ENCODE data around the gene TTYH3. TPM values are rescaled to one million over a fixed set of nuclear protein-coding genes. Genes with fewer than 3 reads are reported as not detected.

Gene TTYH3
- total RNA-seq, 3 donors from 2014 or later (not counting 1 experiment from before 2014, with no cell fraction given): 38.3 to 47.1 (median 42.4) TPM

DNA sequence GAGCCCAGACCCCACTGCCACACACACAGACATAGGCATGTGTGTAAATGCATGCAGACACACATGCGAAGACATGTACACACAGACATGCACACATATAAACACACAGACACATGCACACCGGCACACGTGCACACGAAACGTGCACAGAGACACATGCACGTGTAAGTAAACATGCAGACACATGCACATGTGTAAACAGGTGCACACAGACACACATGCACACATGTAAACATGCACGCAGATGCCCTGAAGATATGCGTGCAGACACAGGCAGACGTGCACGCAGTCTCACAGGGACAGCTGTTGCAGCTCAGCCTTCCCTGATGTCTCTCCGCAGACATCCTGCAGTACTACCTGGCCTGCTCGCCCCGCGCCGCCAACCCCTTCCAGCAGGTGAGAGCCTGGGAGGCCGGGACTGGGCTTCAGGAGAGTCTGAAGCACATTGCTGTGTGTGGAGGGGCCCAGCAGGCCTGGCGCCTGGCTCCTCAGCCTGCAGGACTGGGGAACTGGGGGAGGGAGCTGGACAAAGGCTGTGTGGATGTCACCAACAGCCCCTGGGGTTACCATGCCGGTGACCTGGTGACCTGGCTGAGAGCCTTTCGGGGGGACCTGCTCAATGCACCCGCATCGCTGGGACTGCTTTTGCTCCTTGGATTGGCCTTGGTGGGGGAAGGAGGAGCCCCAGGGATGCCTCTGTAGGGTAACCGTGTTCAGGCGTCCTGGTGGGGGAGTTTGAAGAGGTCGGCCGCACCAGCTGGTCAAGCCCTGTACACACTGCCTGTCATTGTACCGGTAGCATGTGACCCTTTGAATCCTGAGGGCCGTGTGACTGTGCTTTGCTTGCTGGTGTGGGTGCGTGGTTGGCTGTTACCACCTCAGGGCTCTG, 20.3 kb downstream of the TTYH3 start:
- H3K27ac ChIP-seq (ENCODE audit: low read length): no peak overlapping the region
- H3K27me3 Mint-ChIP-seq (ENCODE audit: low read depth in 2 of 2): no peaks in the 10 kb centered on the region
- WGBS (ENCODE audit: insufficient coverage): 87% methylated on average over 28 of the region's 28 CpGs
- H3K9me3 Mint-ChIP-seq: no peaks in the 10 kb centered on the region
- no peak for ATAC-seq
- H3K9me3 ChIP-seq (ENCODE audit: control insufficient read depth, insufficient read depth, low read length): no peaks in the 10 kb centered on the region
- DNase-seq: no peak
- TF ChIP-seq, protein P1, sequence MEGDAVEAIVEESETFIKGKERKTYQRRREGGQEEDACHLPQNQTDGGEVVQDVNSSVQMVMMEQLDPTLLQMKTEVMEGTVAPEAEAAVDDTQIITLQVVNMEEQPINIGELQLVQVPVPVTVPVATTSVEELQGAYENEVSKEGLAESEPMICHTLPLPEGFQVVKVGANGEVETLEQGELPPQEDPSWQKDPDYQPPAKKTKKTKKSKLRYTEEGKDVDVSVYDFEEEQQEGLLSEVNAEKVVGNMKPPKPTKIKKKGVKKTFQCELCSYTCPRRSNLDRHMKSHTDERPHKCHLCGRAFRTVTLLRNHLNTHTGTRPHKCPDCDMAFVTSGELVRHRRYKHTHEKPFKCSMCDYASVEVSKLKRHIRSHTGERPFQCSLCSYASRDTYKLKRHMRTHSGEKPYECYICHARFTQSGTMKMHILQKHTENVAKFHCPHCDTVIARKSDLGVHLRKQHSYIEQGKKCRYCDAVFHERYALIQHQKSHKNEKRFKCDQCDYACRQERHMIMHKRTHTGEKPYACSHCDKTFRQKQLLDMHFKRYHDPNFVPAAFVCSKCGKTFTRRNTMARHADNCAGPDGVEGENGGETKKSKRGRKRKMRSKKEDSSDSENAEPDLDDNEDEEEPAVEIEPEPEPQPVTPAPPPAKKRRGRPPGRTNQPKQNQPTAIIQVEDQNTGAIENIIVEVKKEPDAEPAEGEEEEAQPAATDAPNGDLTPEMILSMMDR (IDR thresholded peaks at IDR 0.05): no peak
- H3K36me3 ChIP-seq (ENCODE audit: control insufficient read depth, insufficient read depth, low read length): peaks cover 2% of the 10 kb centered on the region
- intact Hi-C loops (cut with micrococcal nuclease): no loop called here
- no peak overlapping the region for H3K4me3 ChIP-seq (ENCODE audit: low read length)
- peaks cover 0 to 19% of the 10 kb centered on the region in 2 donors for H3K4me1 Mint-ChIP-seq
- no peaks in the 10 kb centered on the region for H3K36me3 Mint-ChIP-seq
- no peaks in the 10 kb centered on the region for H3K4me1 ChIP-seq (ENCODE audit: control insufficient read depth, insufficient read depth, low read length)
- no peaks in the 10 kb centered on the region for H3K27me3 ChIP-seq (ENCODE audit: control insufficient read depth, insufficient read depth, low read length)
- no peak overlapping the region for H3K4me3 Mint-ChIP-seq
- H3K27ac Mint-ChIP-seq: no peak overlapping the region

- no peaks in the 10 kb centered on the region for H3K4me1 ChIP-seq (ENCODE audit: control insufficient read depth, insufficient read depth, low read length)
- intact Hi-C loops (cut with micrococcal nuclease): no loop called here
- Mint-ChIP-seq H3K4me3 (no peak overlapping the region), H3K4me1 (peaks cover 0 to 24% of the 10 kb centered on the region in 2 donors), H3K27ac (no peak overlapping the region), H3K27me3 (ENCODE audit: low read depth in 2 of 2) (no peaks in the 10 kb centered on the region), H3K36me3 (no peaks in the 10 kb centered on the region), H3K9me3 (no peaks in the 10 kb centered on the region)
- ATAC-seq (no peak), DNase-seq (no peak)
- no peak overlapping the region for H3K4me3 ChIP-seq (ENCODE audit: low read length)
- no peak overlapping the region for H3K27ac ChIP-seq (ENCODE audit: low read length)
- TF ChIP-seq, protein P1 (IDR thresholded peaks at IDR 0.05): no peak
- H3K27me3 ChIP-seq (ENCODE audit: control insufficient read depth, insufficient read depth, low read length): no peaks in the 10 kb centered on the region
- H3K9me3 ChIP-seq (ENCODE audit: control insufficient read depth, insufficient read depth, low read length): no peaks in the 10 kb centered on the region
- peaks cover 2% of the 10 kb centered on the region for H3K36me3 ChIP-seq (ENCODE audit: control insufficient read depth, insufficient read depth, low read length)
- WGBS (ENCODE audit: insufficient coverage): 77% methylated on average over 11 of the region's 12 CpGs
Measured at GRCh38 chr7:2652736-2653060, 20.9 kb downstream of the TTYH3 start.

- no peak for DNase-seq
- Mint-ChIP-seq H3K27ac (no peak overlapping the region), H3K9me3 (no peaks in the 10 kb centered on the region), H3K4me3 (no peak overlapping the region), H3K36me3 (no peaks in the 10 kb centered on the region), H3K27me3 (ENCODE audit: low read depth in 2 of 2) (no peaks in the 10 kb centered on the region), H3K4me1 (peaks cover 0 to 18% of the 10 kb centered on the region in 2 donors)
- 97% methylated on average over 5 of the region's 5 CpGs for WGBS (ENCODE audit: insufficient coverage)
- Histone ChIP-seq H3K4me3 (ENCODE audit: low read length) (no peak overlapping the region), H3K9me3 (ENCODE audit: control insufficient read depth, insufficient read depth, low read length) (no peaks in the 10 kb centered on the region), H3K27ac (ENCODE audit: low read length) (no peak overlapping the region), H3K36me3 (ENCODE audit: control insufficient read depth, insufficient read depth, low read length) (no peaks in the 10 kb centered on the region), H3K4me1 (ENCODE audit: control insufficient read depth, insufficient read depth, low read length) (no peaks in the 10 kb centered on the region), H3K27me3 (ENCODE audit: control insufficient read depth, insufficient read depth, low read length) (no peaks in the 10 kb centered on the region)
- intact Hi-C loops (cut with micrococcal nuclease): no loop called here
- TF ChIP-seq, protein P1 (IDR thresholded peaks at IDR 0.05): no peak
- ATAC-seq: no peak
Measured at GRCh38 chr7:2654059-2654458, 22.3 kb downstream of the TTYH3 start.
